CD4-positive, alpha-beta T cell treated with Interleukin-4 for 1 hour (primary cell): ENCODE results near the gene PTH2.
"Not testable (repeated sequence)": the region's sequence is repeated elsewhere in the genome, so short reads cannot be mapped to it uniquely, and the experiment has no call there.

Source experiments
- DNase-seq, 2 donors: peaks; one replicate each; pipeline ENCODE4 v3.0.0-alpha.2; 2020 to 2022

Gene PTH2

GRCh38 chr19:49374665-49375434 is 48.4 kb downstream of the PTH2 start:
- no peak for DNase-seq

DNA sequence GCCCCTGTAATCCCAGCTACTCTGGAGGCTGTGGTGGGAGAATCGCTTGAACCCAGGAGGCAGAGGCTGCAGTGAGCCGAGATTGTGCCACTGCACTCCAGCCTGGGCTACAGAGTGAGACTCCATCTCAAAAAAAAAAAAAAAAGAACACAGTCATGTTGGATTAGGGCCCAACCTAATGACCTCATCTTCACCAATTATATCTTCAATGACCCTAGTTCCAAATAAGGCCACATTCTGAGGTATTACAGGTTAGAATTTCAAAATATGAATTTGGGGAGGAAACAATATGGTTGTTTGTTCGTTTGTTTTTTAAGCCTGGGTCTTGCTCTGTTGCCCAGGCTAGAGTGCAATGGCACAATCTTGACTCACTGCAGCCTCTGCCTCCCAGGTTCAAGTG is 50.1 kb downstream of the PTH2 start:
- not testable (repeated sequence) for DNase-seq
